ENCODE data around the gene INAFM1. TPM values are rescaled to one million over a fixed set of nuclear protein-coding genes. Genes with fewer than 3 reads are reported as not detected.

Gene INAFM1
- total and polyA plus RNA-seq, 9 of the 15 experiments (the other 6 are each of a cell fraction or from before 2014, with no cell fraction given): 0.71 to 30.9 (median 3.1) TPM

- TF ChIP-seq MBD1 (CRISPR knock-in tag; IDR thresholded peaks at IDR 0.05): no peak
- TF ChIP-seq ERF (CRISPR knock-in tag; IDR thresholded peaks at IDR 0.05): peak; percentile 66; the same call in 1 of the 2 replicates
- no peak for TF ChIP-seq HMG20A (CRISPR knock-in tag; conservative IDR thresholded peaks at IDR 0.05)
- no peak; the same call in 1 of the 2 replicates for TF ChIP-seq ZNF311 (CRISPR knock-in tag; IDR thresholded peaks at IDR 0.05)
- no peak for TF ChIP-seq PHB (CRISPR knock-in tag; IDR thresholded peaks at IDR 0.05)
- TF ChIP-seq ZNF395 (CRISPR knock-in tag; IDR thresholded peaks at IDR 0.05): peak; percentile 90; the same call in 1 of the 2 replicates
- peak; percentile 82 for TF ChIP-seq CREB3 (tag; conservative IDR thresholded peaks at IDR 0.05; ENCODE audit: low read depth)
- no peak for TF ChIP-seq MEIS2 (IDR thresholded peaks at IDR 0.05; ENCODE audit: partially characterized antibody)
- TF ChIP-seq ARID3A (IDR thresholded peaks at IDR 0.05; ENCODE audit: borderline replicate concordance, low read depth, low read length): no peak
- peak; percentile 63 for TF ChIP-seq ZNF282 (CRISPR knock-in tag; IDR thresholded peaks at IDR 0.05)
- no peak for TF ChIP-seq SREBF2 (CRISPR knock-in tag; IDR thresholded peaks at IDR 0.05)
- TF ChIP-seq BHLHE40 (IDR thresholded peaks at IDR 0.05; ENCODE audit: low read length): peak; percentile 83
- peak in 1 of 2 experiments; percentile 50 for TF ChIP-seq E2F6 (IDR thresholded peaks at IDR 0.05; ENCODE audit: borderline replicate concordance in 1 of 2, extremely low read depth in 1 of 2, insufficient read depth in 1 of 2, insufficient read length in 1 of 2, low read depth in 1 of 2, low read length in 1 of 2, poor library complexity in 1 of 2, severe bottlenecking in 1 of 2)
- peak; percentile 62 for TF ChIP-seq ZNF589 (CRISPR knock-in tag; IDR thresholded peaks at IDR 0.05; ENCODE audit: low read depth)
- TF ChIP-seq TBL1XR1 (IDR thresholded peaks at IDR 0.05; ENCODE audit: low read length in 2 of 2): peak in 1 of 2 experiments; percentile 42; a peak in 1 of 4 replicates
- TF ChIP-seq RBFOX2 (IDR thresholded peaks at IDR 0.05; ENCODE audit: low read depth, low read length): peak; percentile 97
- TF ChIP-seq RFX7 (CRISPR knock-in tag; IDR thresholded peaks at IDR 0.05): no peak
- no peak for TF ChIP-seq SMARCA5 (IDR thresholded peaks at IDR 0.05)
- peak; percentile 15; the same call in 1 of the 2 replicates for TF ChIP-seq ZKSCAN1 (IDR thresholded peaks at IDR 0.05; ENCODE audit: low read depth, low read length)
These were observed 48.0 kb upstream of the INAFM1 start (continued) for GRCh38 chr19:47226426-47227351.

All from K562 (cell line).